ENCODE data around the gene GFRA1.
A peak's percentile ranks its signal among the peaks of the same experiment; 100 is the strongest.
"Not testable (repeated sequence)": the region's sequence is repeated elsewhere in the genome, so short reads cannot be mapped to it uniquely, and the experiment has no call there.

Gene GFRA1

GRCh38 chr10:116201011-116201410 lies 72.0 kb downstream of the GFRA1 start:
- no peak for DNase-seq (ENCODE audit: low read depth, low spot score)

GRCh38 chr10:116198676-116199035 lies 74.3 kb downstream of the GFRA1 start:
- no peak for DNase-seq (ENCODE audit: low read depth, low spot score)

- DNase-seq (ENCODE audit: low read depth, low spot score): no peak
Measured at GRCh38 chr10:116197946-116198675, 74.9 kb downstream of the GFRA1 start.

- DNase-seq (ENCODE audit: low read depth, low spot score): no peak
Measured at GRCh38 chr10:116195583-116195982, 77.4 kb downstream of the GFRA1 start.

- DNase-seq (ENCODE audit: low read depth, low spot score): no peak
Measured at GRCh38 chr10:116195039-116195438, 78.0 kb downstream of the GFRA1 start.

- no peak for DNase-seq (ENCODE audit: low read depth, low spot score)
Measured at GRCh38 chr10:116194061-116194460, 78.9 kb downstream of the GFRA1 start.

GRCh38 chr10:116190883-116191282 lies 82.1 kb downstream of the GFRA1 start:
- no peak for DNase-seq (ENCODE audit: low read depth, low spot score)

- no peak for DNase-seq (ENCODE audit: low read depth, low spot score)
Measured at GRCh38 chr10:116186273-116186672, 86.7 kb downstream of the GFRA1 start.

- no peak for DNase-seq (ENCODE audit: low read depth, low spot score)
Measured at GRCh38 chr10:116185199-116185867, 87.7 kb downstream of the GFRA1 start.

- DNase-seq (ENCODE audit: low read depth, low spot score): no peak
Measured at GRCh38 chr10:116184512-116184794, 88.6 kb downstream of the GFRA1 start.

- no peak for DNase-seq (ENCODE audit: low read depth, low spot score)
Measured at GRCh38 chr10:116183733-116184511, 89.1 kb downstream of the GFRA1 start.

GRCh38 chr10:116182426-116182825 lies 90.6 kb downstream of the GFRA1 start:
- no peak for DNase-seq (ENCODE audit: low read depth, low spot score)

GRCh38 chr10:116178086-116178605 lies 94.9 kb downstream of the GFRA1 start:
- no peak for DNase-seq (ENCODE audit: low read depth, low spot score)

GRCh38 chr10:116175231-116175630 lies 97.8 kb downstream of the GFRA1 start:
- DNase-seq (ENCODE audit: low read depth, low spot score): no peak

- DNase-seq (ENCODE audit: low read depth, low spot score): no peak
Measured at GRCh38 chr10:116171505-116171904, 101.5 kb downstream of the GFRA1 start.

- DNase-seq (ENCODE audit: low read depth, low spot score): no peak
Measured at GRCh38 chr10:116170815-116171250, 102.2 kb downstream of the GFRA1 start.

- DNase-seq (ENCODE audit: low read depth, low spot score): no peak
Measured at GRCh38 chr10:116169782-116170445, 103.1 kb downstream of the GFRA1 start.

- DNase-seq (ENCODE audit: low read depth, low spot score): no peak
Measured at GRCh38 chr10:116168745-116169144, 104.3 kb downstream of the GFRA1 start.

- DNase-seq (ENCODE audit: low read depth, low spot score): peak; percentile 22
Measured at GRCh38 chr10:116168329-116168728, 104.7 kb downstream of the GFRA1 start.

GRCh38 chr10:116165941-116166340 lies 107.1 kb downstream of the GFRA1 start:
- DNase-seq (ENCODE audit: low read depth, low spot score): not testable (repeated sequence)

GRCh38 chr10:116164291-116164690 lies 108.7 kb downstream of the GFRA1 start:
- no peak for DNase-seq (ENCODE audit: low read depth, low spot score)
